Mesenchymal stem cell (in vitro differentiated cells and primary cell): ENCODE measurements around the gene ARL8B.
A peak's percentile ranks its signal among the peaks of the same experiment; 100 is the strongest.

Experiments used
- DNase-seq: peaks from one replicate; pipeline ENCODE4 v3.0.0-alpha.2; 2013
- H2AFZ ChIP-seq: one replicate; pipeline ENCODE4 v1.6.1; 2013; ENCODE audit warnings: low read depth, mild to moderate bottlenecking, control low read depth, inconsistent platforms, low read length, moderate library complexity
- H2AK5ac ChIP-seq: 2 replicates; pipeline ENCODE4 v1.6.1; 2013; ENCODE audit warnings: low read length, moderate library complexity, mild to moderate bottlenecking, inconsistent platforms; ENCODE audit not compliant: severe bottlenecking
- H2BK120ac ChIP-seq: one replicate; pipeline ENCODE4 v1.6.1; 2013; ENCODE audit warnings: low read depth, mild to moderate bottlenecking, inconsistent platforms, low read length, moderate library complexity
- H2BK12ac ChIP-seq, 2 experiments: one replicate each; pipeline ENCODE4 v1.6.1; 2013; ENCODE audit warnings: inconsistent platforms in 2 of 2, low read length in 2 of 2, mild to moderate bottlenecking in 2 of 2, moderate library complexity in 2 of 2, control low read depth in 1 of 2
- H2BK15ac ChIP-seq: one replicate; pipeline ENCODE4 v1.6.1; 2013; ENCODE audit warnings: mild to moderate bottlenecking, low read depth, inconsistent platforms; ENCODE audit not compliant: poor library complexity, severe bottlenecking
- H2BK5ac ChIP-seq: 2 replicates; pipeline ENCODE4 v1.6.1; 2013; ENCODE audit warnings: low read depth, mild to moderate bottlenecking, low read length, control low read depth, inconsistent platforms; ENCODE audit not compliant: poor library complexity, severe bottlenecking
- H3K14ac ChIP-seq, 2 experiments: one replicate each; pipeline ENCODE4 v1.6.1; 2013; ENCODE audit warnings: inconsistent platforms in 2 of 2, low read length in 2 of 2, control low read depth in 1 of 2, mild to moderate bottlenecking in 1 of 2, moderate library complexity in 1 of 2
- H3K18ac ChIP-seq, 2 experiments: one replicate each; pipeline ENCODE4 v1.6.1; 2013; ENCODE audit warnings: inconsistent platforms in 2 of 2, low read length in 2 of 2, control low read depth in 1 of 2, low read depth in 1 of 2, mild to moderate bottlenecking in 1 of 2
- H3K23ac ChIP-seq, 2 experiments: one replicate each; pipeline ENCODE4 v1.6.1; 2013; ENCODE audit warnings: inconsistent platforms in 2 of 2, low read length in 2 of 2, mild to moderate bottlenecking in 2 of 2, moderate library complexity in 2 of 2, control low read depth in 1 of 2
- H3K27ac ChIP-seq: 2 replicates; pipeline ENCODE4 v1.5.1; 2013; ENCODE audit warnings: mild to moderate bottlenecking, moderate library complexity, low read length, control low read depth, inconsistent platforms; ENCODE audit not compliant: poor library complexity, severe bottlenecking
- H3K27me3 ChIP-seq, 2 experiments: 2 replicates each; pipeline versions ENCODE4 v1.6.1 to v1.7.0; 2013; ENCODE audit warnings: low read length in 2 of 2, mild to moderate bottlenecking in 2 of 2, moderate library complexity in 2 of 2, control low read depth in 1 of 2, inconsistent platforms in 1 of 2; ENCODE audit not compliant: control insufficient read depth in 1 of 2, insufficient read depth in 1 of 2
- H3K36me3 ChIP-seq, 2 experiments: 2 replicates each; pipeline versions ENCODE4 v1.6.1 to v1.7.0; 2013; ENCODE audit warnings: low read length in 2 of 2, control low read depth in 1 of 2, inconsistent platforms in 1 of 2, low read depth in 1 of 2, mild to moderate bottlenecking in 1 of 2; ENCODE audit not compliant: insufficient read depth in 2 of 2, control insufficient read depth in 1 of 2
- H3K4ac ChIP-seq, 2 experiments: one replicate each; pipeline ENCODE4 v1.6.1; 2013; ENCODE audit warnings: inconsistent platforms in 2 of 2, low read length in 2 of 2, mild to moderate bottlenecking in 2 of 2, moderate library complexity in 2 of 2, control low read depth in 1 of 2, low read depth in 1 of 2
- H3K4me1 ChIP-seq: 2 replicates; pipeline ENCODE4 v1.6.1; 2013; ENCODE audit warnings: low read depth, low read length, control low read depth; ENCODE audit not compliant: control insufficient read depth, insufficient read depth
- H3K4me2 ChIP-seq: 2 replicates; pipeline ENCODE4 v1.6.1; 2013; ENCODE audit warnings: low read length, mild to moderate bottlenecking, inconsistent platforms; ENCODE audit not compliant: poor library complexity, severe bottlenecking
- H3K4me3 ChIP-seq, 2 experiments: 2 replicates each; pipeline versions ENCODE4 v1.5.1 to v1.7.0; 2013; ENCODE audit warnings: low read length in 2 of 2, mild to moderate bottlenecking in 2 of 2, control low read depth in 1 of 2, low read depth in 1 of 2; ENCODE audit not compliant: insufficient read depth in 1 of 2
- H3K79me1 ChIP-seq: replicated peaks from 2 replicates; pipeline ENCODE4 v1.6.1; 2013; ENCODE audit warnings: mild to moderate bottlenecking, control low read depth, low read length, inconsistent platforms; ENCODE audit not compliant: poor library complexity, severe bottlenecking
- H3K9ac ChIP-seq: 2 replicates; pipeline ENCODE4 v1.7.0; 2013; ENCODE audit warnings: mild to moderate bottlenecking, low read length, moderate library complexity
- H3K9me3 ChIP-seq: 2 replicates; pipeline ENCODE4 v1.7.0; 2013; ENCODE audit warnings: mild to moderate bottlenecking, low read length; ENCODE audit not compliant: control insufficient read depth
- H4K8ac ChIP-seq: one replicate; pipeline ENCODE4 v1.6.1; 2013; ENCODE audit warnings: inconsistent platforms, mild to moderate bottlenecking, low read length, moderate library complexity
- H4K91ac ChIP-seq: one replicate; pipeline ENCODE4 v1.6.1; 2013; ENCODE audit warnings: mild to moderate bottlenecking, low read length, inconsistent platforms
- WGBS: methylation state at CpG from one replicate; pipeline ENCODE4 v1.1.7; 2013; ENCODE audit warnings: mixed read lengths; 5-methylcytosine and 5-hydroxymethylcytosine counted together

Gene ARL8B

GRCh38 chr3:5134019-5134391 is 11.9 kb downstream of the ARL8B start:
- no peak overlapping the region for H2BK15ac ChIP-seq
- H3K36me3 ChIP-seq = peaks cover 4 to 7% of the 10 kb centered on the region in 2 experiments
- DNase-seq = no peak
- no peaks in the 10 kb centered on the region for H3K27me3 ChIP-seq
- no peak overlapping the region for H2BK5ac ChIP-seq
- no peak overlapping the region for H4K91ac ChIP-seq
- H2AK5ac ChIP-seq = no peak overlapping the region
- peaks cover 1% of the 10 kb centered on the region for H3K79me1 ChIP-seq
- H2AFZ ChIP-seq = no peak overlapping the region
- peaks cover 5% of the 10 kb centered on the region for H3K4me1 ChIP-seq
- no peak overlapping the region for H3K9ac ChIP-seq
- no peaks in the 10 kb centered on the region for H3K9me3 ChIP-seq
- H4K8ac ChIP-seq = no peak overlapping the region
- H3K4me2 ChIP-seq = no peak overlapping the region
- H3K27ac ChIP-seq = no peak overlapping the region
- 89% methylated on average over 3 of the region's 3 CpGs for WGBS
- H3K23ac ChIP-seq = no peak overlapping the region
- no peak overlapping the region for H3K18ac ChIP-seq
- H2BK120ac ChIP-seq = no peak overlapping the region
- H3K4me3 ChIP-seq = no peak overlapping the region
- H3K14ac ChIP-seq = no peak overlapping the region
- no peak overlapping the region for H3K4ac ChIP-seq
- H2BK12ac ChIP-seq = no peak overlapping the region

- Histone ChIP-seq H3K9ac (no peak overlapping the region), H3K36me3 (peaks cover 2 to 7% of the 10 kb centered on the region in 2 experiments), H2BK5ac (no peak overlapping the region), H3K79me1 (peaks cover 1% of the 10 kb centered on the region), H3K4ac (no peak overlapping the region), H3K27me3 (no peaks in the 10 kb centered on the region), H3K18ac (no peak overlapping the region), H2BK15ac (no peak overlapping the region), H3K4me2 (no peak overlapping the region), H2BK120ac (no peak overlapping the region), H4K8ac (no peak overlapping the region), H3K23ac (no peak overlapping the region), H2AFZ (no peak overlapping the region), H3K4me1 (peaks cover 5% of the 10 kb centered on the region), H2BK12ac (no peak overlapping the region), H4K91ac (no peak overlapping the region), H3K27ac (no peak overlapping the region), H3K14ac (no peak overlapping the region), H2AK5ac (no peak overlapping the region), H3K9me3 (no peaks in the 10 kb centered on the region), H3K4me3 (no peak overlapping the region)
- DNase-seq = no peak
- 94% methylated on average over 2 of the region's 3 CpGs for WGBS
Measured at GRCh38 chr3:5134499-5134898, 12.4 kb downstream of the ARL8B start.

- Histone ChIP-seq H4K91ac (no peak overlapping the region), H2AFZ (no peak overlapping the region), H2BK15ac (no peak overlapping the region), H3K9ac (peak overlapping the region; percentile 35), H2BK5ac (no peak overlapping the region), H3K4me3 (no peak overlapping the region), H3K23ac (no peak overlapping the region), H2BK120ac (no peak overlapping the region), H3K4ac (no peak overlapping the region), H3K4me2 (no peak overlapping the region), H3K18ac (no peak overlapping the region), H3K14ac (no peak overlapping the region), H4K8ac (no peak overlapping the region), H3K36me3 (peaks cover 0 to 5% of the 10 kb centered on the region in 2 experiments), H3K27me3 (no peaks in the 10 kb centered on the region), H3K4me1 (peaks cover 6% of the 10 kb centered on the region), H2BK12ac (no peak overlapping the region), H3K9me3 (no peaks in the 10 kb centered on the region), H2AK5ac (no peak overlapping the region), H3K27ac (no peak overlapping the region), H3K79me1 (peaks cover 5% of the 10 kb centered on the region)
- DNase-seq = peak; percentile 42
- WGBS = 66% methylated on average over 5 of the region's 6 CpGs
Measured at GRCh38 chr3:5136211-5136918, 14.3 kb downstream of the ARL8B start.

- Histone ChIP-seq H3K14ac (no peak overlapping the region), H3K9ac (peak overlapping the region; percentile 35), H3K9me3 (no peaks in the 10 kb centered on the region), H3K27ac (no peak overlapping the region), H3K18ac (no peak overlapping the region), H3K23ac (no peak overlapping the region), H3K4me3 (peak overlapping the region in 1 of 2 experiments; percentile 10), H2BK15ac (no peak overlapping the region), H3K4me1 (peaks cover 6% of the 10 kb centered on the region), H2AK5ac (peak overlapping the region; percentile 61), H2BK120ac (no peak overlapping the region), H3K79me1 (peaks cover 6% of the 10 kb centered on the region), H3K4me2 (no peak overlapping the region), H4K8ac (no peak overlapping the region), H3K27me3 (no peaks in the 10 kb centered on the region), H2BK5ac (no peak overlapping the region), H3K36me3 (peaks cover 0 to 5% of the 10 kb centered on the region in 2 experiments), H3K4ac (no peak overlapping the region), H2AFZ (no peak overlapping the region), H2BK12ac (no peak overlapping the region), H4K91ac (no peak overlapping the region)
- no peak for DNase-seq
- WGBS = 96% methylated on average over 2 of the region's 2 CpGs
Measured at GRCh38 chr3:5136919-5137429, 14.9 kb downstream of the ARL8B start.
